CD4-positive, alpha-beta T cell treated with Interleukin-4 for 1 hour (primary cell): ENCODE data around the gene OFD1.

Experiments
- DNase-seq, 2 donors: peaks; one replicate each; pipeline ENCODE4 v3.0.0-alpha.2; 2020 to 2022

Gene OFD1

GRCh38 chrX:13755254-13755653 is 20.7 kb downstream of the OFD1 start:
- peak in 1 of 2 donors; percentile 32 for DNase-seq

GRCh38 chrX:13756381-13756780 is 21.8 kb downstream of the OFD1 start:
- no peak for DNase-seq

DNA sequence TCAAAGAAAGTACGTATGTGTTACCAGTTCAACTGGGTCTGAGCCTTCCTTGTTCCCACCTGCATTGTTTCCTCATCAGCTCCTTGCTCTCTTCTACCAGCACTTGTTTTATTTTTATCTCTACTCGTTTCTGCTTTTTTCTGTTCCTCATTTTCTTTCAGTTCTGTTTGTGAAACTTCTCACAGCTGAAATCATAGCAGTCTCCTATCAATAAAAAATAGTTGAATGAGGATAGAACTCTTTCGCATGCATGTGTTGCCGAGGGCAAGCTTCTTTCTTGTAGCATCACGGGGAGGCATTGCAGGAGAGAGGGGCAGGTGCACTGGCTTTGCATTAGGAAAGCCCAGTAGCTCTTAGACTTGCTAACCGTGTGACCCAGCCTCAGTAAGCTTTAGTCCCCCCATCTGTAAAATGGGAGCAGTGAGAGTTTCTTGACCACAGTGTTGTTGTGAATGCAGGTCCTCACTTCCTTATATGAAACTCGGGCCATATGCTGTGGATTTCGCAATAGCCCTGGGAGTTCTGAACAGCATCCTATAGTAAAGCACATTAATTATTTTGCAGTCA is 24.7 kb downstream of the OFD1 start:
- no peak for DNase-seq

- no peak for DNase-seq
These were observed 25.9 kb downstream of the OFD1 start for GRCh38 chrX:13760426-13760825.

GRCh38 chrX:13761606-13762414 is 27.3 kb downstream of the OFD1 start:
- no peak for DNase-seq

GRCh38 chrX:13763489-13763888 is 28.9 kb downstream of the OFD1 start:
- DNase-seq = no peak

- DNase-seq = no peak
These were observed 29.7 kb downstream of the OFD1 start for GRCh38 chrX:13764281-13764680.

GRCh38 chrX:13764765-13765164 is 30.2 kb downstream of the OFD1 start:
- no peak for DNase-seq

- no peak for DNase-seq
These were observed 34.4 kb downstream of the OFD1 start for GRCh38 chrX:13768939-13769338.

DNA sequence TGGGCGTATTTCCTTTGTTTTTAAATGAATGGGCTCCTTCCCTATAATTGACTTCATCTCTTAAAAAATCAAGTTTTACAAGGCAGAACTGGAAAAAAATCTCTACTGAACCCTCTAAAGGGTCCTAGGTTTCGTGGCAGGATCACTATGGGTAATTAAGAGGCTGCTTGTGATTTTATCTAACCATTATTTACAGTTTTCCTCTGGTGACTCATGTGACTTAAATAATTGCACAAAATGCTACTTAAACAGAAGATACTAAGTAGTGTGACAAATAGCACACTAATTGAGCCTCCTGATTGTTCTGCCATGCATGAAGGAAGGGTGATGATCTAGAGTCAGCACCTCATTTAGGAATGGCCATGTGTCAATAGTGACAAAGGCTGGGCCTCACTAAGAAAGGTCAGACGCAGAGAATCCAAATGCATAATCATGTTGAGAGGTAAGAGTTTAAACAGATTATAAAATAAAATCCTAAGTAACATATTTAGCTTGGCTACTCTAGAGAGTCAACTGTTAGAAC is 35.5 kb downstream of the OFD1 start:
- no peak for DNase-seq

GRCh38 chrX:13774696-13775095 is 40.1 kb downstream of the OFD1 start:
- DNase-seq = no peak

GRCh38 chrX:13775837-13776236 is 41.3 kb downstream of the OFD1 start:
- no peak for DNase-seq

DNA sequence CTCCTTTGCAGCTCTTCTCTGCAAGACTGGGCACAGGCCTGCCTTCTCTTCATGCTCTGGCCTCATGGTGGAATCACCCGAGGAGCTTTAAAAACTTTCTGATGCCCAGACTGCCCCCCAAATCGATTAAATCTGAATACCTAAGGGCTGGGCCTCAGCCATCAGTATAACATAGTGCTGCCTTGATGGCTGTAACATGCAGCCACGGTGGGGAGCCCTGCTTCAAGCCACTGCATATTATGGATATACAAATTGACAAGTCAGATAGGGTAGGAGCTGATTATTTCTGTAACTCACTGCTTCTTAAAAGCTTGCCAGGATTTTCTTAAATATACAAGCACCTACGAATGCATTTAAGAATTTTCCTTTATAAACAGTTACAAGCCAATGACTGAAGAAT is 41.8 kb downstream of the OFD1 start:
- no peak for DNase-seq

GRCh38 chrX:13778916-13779315 is 44.4 kb downstream of the OFD1 start:
- no peak for DNase-seq

- no peak for DNase-seq
These were observed 46.4 kb downstream of the OFD1 start for GRCh38 chrX:13780868-13781427.

DNA sequence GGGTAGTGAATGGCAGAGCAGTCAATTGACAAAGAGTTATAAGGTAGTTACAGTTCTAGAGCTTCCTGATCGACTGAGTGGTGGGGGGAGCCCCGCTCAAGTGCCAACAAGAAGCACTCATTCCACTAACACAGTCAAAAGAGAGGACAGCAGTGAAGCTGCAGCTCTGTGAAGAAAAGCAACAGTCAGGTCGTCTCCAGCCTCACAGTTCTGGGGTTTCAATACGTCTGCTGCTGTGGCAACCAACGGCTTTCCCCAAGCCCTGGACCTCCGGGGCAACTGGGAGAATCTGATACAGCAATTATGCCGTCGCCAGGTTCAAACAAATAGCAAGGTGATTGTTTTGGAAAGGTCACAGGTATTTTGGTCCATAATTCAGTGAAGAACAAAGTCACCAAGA is 51.5 kb downstream of the OFD1 start:
- no peak for DNase-seq

- DNase-seq = no peak
These were observed 55.9 kb downstream of the OFD1 start for GRCh38 chrX:13790206-13791131.

DNA sequence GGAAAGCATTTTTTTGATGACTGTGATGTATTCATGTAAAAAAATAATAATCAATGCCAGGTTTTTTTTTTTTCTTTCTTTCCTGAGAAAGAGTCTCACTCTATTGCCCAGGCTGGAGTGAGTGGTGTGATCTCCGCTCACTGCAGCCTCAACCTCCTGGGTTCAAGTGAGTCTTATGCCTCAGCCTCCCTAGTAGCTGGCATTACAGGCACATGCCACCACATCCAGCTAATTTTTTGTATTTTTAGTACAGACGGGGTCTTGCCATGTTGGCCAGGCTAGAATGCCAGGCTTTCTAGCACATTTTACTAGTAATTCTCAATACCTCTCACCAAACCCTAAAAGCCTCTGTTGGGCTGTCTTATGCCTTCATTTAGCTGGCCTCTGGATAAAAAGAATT is 56.6 kb downstream of the OFD1 start:
- no peak for DNase-seq

DNA sequence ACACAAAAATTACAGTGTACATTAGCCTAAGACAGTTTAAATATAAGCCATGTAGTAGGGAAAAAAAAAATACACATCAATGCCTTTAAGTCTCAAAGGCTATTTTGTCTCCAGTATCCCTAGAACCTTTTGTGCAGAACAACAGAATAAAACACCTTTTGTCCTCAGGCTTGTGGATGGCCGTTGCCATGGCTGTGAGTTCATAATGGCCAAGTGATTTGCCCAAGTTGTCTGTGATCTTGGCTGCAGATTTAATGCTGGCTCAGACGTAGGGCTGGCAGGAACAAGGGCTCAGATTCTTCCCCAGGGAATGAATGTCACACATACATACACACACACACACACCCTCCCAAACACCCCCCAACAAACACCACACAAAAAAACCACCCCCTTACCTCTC is 57.0 kb downstream of the OFD1 start:
- no peak for DNase-seq

DNA sequence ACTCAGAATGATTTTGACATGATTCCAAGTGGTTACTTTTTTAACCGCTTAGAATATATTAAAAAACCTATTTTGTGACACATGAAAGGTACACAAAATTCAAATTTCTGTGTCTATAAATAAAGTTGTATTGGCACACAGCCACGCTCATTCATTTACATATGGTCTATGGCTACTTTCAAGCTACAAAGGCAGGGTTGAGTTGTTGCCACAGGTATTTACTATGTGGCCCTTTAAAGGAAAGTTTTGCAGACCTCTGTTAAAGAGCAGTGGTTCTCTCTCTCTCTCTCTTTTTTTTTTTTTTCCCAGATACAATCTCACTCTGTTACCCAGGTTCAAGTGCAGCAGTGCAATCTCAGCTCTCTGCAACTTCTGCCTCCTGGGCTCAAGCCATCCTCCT is 59.3 kb downstream of the OFD1 start:
- DNase-seq = no peak

GRCh38 chrX:13794417-13794816 is 59.9 kb downstream of the OFD1 start:
- DNase-seq = no peak

GRCh38 chrX:13797512-13797911 is 63.0 kb downstream of the OFD1 start:
- DNase-seq = no peak

DNA sequence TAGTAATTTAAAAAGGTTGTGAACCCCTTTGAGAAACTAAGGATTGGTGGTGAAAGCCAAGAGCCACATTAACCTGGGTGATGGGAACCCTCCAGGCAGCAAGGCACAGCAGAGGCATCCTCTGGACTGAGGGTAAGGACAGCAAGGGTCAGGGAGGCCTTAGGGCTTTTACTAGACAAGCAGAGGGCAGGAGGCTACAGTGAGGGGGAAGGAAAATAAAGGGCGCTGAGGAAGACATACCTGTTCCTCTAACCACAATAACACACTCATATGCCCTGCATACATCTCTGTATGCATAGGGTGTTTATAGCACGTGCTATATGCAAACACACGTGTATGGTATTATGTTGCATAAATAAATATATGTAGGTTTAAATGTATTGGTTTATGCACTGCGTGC is 63.6 kb downstream of the OFD1 start:
- DNase-seq = no peak
